Fibroblast of skin of right biceps (primary cell): ENCODE data around the gene MEGF6.
A peak's percentile ranks its signal among the peaks of the same experiment; 100 is the strongest.

Experiments
- DNase-seq: peaks from one replicate; pipeline ENCODE4 v3.0.0-alpha.2; 2013

Gene MEGF6

GRCh38 chr1:3501437-3501836 lies 109.9 kb downstream of the MEGF6 start:
- no peak for DNase-seq

GRCh38 chr1:3500265-3500835 lies 111.0 kb downstream of the MEGF6 start:
- DNase-seq: no peak

DNA sequence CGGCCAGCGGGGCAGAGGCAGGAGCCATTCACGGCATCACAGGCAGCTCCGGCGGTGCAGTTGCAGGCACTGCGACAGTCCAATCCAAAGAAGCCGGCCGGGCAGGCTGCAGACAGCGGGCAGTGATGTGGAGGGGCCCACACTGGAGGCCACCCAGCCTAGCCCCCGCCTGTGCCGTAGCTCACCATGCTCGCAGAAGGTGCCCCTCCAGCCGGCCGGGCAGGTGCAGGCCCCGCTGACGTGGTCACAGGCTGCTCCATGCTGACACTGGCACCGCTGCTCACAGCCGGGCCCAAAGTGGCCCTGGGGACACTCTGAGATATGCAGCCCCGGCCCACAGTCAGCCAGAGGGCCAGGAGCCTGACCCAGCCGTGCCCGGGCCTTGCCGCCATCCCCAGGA lies 111.7 kb downstream of the MEGF6 start:
- no peak for DNase-seq

- no peak for DNase-seq
Measured at GRCh38 chr1:3498986-3499385, 112.3 kb downstream of the MEGF6 start.

DNA sequence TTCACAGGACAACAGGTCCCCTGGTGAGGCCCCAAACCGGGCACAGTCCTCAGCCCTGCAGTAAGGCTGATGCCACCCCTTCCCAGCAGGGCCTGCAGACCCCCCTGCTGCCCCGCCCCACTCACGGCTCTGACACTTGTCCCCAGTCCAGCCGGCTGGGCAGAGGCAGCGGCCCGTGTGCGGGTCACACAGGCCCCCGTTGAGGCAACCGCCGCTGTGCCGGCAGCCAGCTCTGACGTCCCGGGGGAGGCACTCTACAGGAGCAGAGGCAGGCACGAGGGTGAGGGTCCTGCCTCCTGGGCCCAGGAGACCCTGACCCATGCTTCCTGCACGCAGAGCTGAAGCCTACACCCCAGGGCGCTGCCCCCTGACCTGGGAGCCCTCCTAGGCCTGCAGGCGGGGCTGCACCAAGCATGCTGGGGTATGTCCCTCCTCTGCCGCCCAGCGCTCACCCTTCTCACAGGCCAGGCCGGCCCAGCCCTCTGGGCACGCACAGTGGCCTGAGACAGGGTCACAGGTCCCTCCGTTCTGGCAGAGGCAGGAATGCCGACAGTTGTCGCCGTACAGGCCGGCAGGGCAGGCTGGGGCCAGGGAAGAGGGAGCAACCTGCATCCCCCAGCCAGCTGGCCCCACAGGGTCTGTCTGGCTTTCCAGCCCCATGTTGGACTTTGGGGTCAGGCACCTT lies 112.9 kb downstream of the MEGF6 start:
- DNase-seq: no peak

DNA sequence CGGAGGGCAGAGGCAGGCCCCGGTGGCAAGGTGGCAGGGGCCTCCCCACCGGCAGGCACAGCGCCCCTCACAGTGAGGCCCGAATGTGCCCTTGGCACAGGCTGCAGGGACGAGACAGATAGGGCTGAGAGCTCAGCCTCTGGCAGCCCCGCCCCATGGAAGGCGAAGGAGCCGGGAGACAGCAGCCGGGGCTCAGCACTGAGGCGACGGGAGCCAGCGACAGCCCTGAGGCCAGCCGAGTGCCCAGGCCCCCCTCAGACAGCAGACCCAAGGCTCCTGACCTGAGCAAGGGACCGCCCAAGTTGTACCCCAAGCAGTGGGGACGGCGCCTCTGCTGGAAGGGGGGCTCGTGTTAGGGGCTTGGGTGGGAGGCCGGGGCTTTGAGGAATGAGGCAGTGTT lies 113.8 kb downstream of the MEGF6 start:
- no peak for DNase-seq

- DNase-seq: no peak
Measured at GRCh38 chr1:3496916-3497315, 114.4 kb downstream of the MEGF6 start.

DNA sequence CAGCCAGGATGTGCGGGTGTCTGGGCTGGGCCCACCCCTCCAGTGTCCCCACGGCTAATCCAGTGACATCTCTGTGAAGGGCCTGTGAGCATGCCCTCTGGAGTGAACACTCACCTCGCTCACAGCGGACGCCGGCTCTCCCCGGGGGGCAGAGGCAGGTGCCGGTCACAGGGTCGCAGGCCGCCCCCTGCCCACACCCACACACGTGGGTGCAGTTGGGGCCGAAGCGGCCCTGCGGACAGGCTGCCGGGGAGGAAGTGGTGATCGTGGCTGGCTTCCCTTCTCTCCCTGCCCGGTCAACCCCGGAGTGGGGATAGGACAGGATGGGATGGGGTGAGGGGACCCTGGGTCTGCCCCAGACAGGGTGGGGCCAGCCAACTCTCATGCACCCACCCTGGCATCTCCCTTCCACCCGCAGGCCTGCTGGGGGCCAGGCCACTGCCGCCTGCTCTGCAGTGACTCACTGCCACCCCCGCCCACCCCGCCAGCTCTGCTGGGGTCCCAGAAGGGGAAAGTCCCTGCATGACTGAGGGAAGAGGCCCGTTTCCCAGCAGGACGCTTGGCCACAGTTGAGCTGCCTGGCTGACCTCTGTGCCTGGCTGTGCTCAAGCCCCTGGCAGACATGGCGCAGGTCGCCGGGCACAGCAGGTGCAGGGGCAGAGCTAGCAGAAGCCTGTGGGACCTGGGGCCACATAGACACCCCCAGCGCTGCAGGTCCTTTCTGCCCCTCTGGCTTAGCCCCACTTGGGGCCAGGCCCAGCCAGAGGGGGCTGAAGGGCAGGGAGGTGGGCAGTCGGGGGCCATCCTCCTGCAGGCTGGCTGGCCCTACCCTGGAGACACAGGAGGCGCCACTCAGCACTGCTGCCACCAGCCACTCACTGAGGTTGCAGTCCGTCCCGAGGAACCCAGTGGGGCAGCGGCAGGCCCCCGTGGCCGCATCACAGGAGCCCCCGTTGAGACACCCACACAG lies 115.2 kb downstream of the MEGF6 start:
- no peak for DNase-seq

GRCh38 chr1:3494321-3495308 lies 116.7 kb downstream of the MEGF6 start:
- DNase-seq: no peak

GRCh38 chr1:3492545-3493246 lies 118.6 kb downstream of the MEGF6 start:
- DNase-seq: no peak

DNA sequence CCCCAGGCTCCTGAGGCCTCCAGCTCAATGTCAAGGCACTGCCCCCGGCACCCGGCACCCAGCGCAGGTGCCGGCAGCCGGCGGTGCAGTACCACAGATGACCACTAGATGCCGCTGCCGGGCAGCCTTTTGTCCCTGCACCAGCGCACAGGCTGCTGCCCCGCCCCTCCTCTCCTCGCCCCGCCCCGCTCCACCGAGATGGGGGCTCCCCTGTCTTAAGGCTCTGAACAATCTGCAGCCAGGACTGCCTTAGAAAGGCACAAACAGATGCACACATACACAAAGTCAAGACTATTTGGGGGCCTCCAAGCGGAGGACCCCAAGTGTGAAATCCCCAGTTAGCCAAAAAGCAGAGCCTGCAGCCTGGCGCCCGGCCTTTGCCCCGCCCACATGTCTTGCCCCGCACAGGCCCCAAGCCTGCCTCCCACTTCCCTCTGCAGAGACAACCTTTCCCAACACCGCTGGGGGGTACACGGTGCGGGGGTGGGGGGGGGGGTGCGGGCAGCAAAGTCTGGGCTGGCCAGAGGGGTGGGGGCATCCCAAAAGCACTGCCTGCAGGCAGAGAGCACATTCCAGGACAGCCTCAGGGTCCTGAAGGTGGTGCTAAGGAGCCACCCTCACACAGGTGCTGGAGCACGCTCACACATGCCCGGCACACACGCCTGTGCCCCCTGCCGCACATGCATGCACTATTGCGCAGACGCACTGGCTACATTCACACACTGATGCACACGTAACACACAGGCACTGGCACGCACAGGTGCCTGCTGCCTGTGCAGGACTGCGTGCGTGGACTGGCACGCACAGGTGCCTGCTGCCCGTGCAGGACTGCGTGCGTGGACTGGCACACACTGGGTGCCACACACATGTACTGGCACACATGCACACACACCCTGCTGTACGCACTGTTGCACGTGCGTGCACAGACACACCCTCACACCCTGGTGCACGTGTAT lies 119.7 kb downstream of the MEGF6 start:
- DNase-seq: peak; percentile 39

DNA sequence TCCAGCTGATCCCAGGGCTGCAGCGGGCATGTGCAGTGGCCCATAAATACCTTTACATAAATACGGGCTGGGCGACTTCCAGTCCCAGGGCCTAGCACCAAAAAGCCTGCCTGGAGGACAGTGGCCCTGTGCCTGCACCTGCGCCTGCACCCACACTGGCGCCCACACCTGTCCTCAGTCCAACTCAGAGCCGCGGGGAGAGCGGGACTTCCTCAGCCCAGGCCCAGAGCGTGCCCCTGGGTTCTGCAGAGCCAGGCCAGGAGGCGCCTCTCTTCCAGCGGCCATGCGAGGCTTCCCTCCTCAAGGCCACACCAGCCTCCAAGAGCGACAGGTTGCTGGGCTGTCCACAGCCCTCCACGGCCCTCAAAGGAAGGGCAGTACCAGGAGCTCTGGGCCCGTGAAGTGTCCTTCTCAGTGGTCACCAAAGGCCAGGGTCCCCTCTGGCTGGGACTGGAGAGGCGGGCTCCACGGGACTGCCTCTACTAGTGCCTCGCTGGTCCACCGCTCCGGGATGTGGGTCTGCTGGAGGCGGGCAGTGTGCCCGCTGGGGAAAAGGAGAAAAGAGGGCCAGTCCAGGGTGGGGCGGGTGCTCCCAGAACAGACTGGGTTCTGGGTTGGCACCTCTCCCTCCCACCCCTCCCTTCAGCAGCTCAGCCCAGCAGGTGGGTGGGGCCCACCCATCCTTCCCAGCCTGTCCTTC lies 121.1 kb downstream of the MEGF6 start:
- no peak for DNase-seq

DNA sequence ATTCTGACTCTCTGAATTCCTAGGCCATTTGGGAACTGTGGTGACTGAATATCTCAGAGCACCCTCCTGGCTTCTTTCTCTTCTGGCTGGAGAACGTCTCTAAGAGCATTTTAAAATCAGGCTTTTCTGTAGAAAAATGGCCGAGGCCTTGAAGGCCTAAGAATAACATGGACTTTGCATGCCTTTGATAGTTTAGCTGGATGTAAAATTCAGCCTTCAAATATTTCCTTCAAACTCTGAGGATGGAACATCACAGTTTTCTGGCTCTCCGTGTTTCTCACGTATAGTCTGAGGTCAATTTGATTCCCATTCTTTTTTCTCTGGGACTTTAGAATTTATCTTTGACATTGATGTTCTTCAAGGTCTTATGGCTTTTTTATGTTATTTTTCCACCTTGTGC lies 122.9 kb downstream of the MEGF6 start:
- DNase-seq: no peak

GRCh38 chr1:3485016-3485415 lies 126.3 kb downstream of the MEGF6 start:
- no peak for DNase-seq

DNA sequence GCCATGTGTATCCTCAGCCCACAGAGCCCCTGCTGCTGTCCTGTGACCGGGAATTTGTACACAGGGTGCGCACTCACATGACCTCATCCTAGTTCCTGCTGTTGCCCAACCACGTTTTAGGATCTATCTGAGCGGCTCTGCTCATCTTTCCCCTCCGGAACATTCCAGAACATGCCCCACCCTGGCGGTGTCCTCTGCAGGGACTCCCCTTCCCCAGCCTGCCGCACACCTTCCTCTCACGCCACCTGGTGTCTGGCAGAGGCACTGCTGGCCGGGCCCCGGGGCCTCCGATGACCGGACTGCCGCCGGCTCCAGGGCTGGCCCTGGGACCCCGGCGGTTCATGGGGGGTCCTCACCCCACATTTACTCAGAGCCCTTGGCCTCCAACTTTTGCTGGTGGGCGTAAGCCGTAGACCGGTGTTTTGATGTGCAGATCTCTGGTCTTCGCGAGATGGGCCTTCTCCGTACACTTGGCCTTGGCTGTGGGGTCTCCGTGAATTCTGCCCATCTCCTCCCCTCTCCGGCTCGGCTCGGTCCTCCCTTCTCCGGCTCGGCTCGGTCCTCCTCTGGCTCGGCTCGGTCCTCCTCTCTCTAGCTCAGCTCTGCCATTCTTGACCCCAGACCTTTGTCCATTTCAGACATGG lies 127.4 kb downstream of the MEGF6 start:
- peak; percentile 20 for DNase-seq

DNA sequence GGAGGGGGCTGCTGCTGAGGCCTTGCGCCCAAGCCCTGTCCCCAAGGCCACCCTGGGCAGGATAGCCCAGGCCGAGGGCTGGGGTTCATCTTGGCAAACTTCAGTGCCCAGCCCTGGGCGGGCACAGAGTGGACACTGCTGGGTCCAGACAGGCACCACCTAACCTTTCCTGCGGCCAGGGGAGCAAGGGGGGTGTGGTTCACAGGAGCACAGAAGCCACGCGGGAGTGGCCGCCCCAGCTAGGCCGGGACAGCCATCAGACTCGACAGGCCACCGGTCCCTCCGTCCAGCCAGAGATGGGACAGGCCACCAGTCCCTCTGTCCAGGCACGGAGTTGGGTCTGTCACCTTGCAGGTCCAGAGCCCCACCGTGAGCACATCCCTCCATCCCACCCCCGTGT lies 127.9 kb downstream of the MEGF6 start:
- no peak for DNase-seq

GRCh38 chr1:3482378-3482849 lies 128.9 kb downstream of the MEGF6 start:
- DNase-seq: no peak

- DNase-seq: no peak
Measured at GRCh38 chr1:3481836-3482375, 129.4 kb downstream of the MEGF6 start.

- no peak for DNase-seq
Measured at GRCh38 chr1:3481046-3481445, 130.3 kb downstream of the MEGF6 start.
